ENCODE data around the gene HOXB5.

HOXB5 gene

GRCh38 chr17:48544349-48545021, 49.1 kb downstream of the HOXB5 start (continued):
- no peak for TF ChIP-seq PRDM10 (tag by site-specific recombination; IDR thresholded peaks at IDR 0.05)
- TF ChIP-seq ZNF626 (tag by site-specific recombination; IDR thresholded peaks at IDR 0.05), result no peak
- TF ChIP-seq ZNF391 (tag by site-specific recombination; IDR thresholded peaks at IDR 0.05; ENCODE audit: borderline replicate concordance, low read depth), result no peak
- no peak for TF ChIP-seq ZNF792 (tag by site-specific recombination; IDR thresholded peaks at IDR 0.05)
- no peak for TF ChIP-seq ZNF433 (tag by site-specific recombination; IDR thresholded peaks at IDR 0.05; ENCODE audit: low read depth)
- no peak; the same call in 1 of the 2 replicates for TF ChIP-seq SP2 (tag by site-specific recombination; IDR thresholded peaks at IDR 0.05)
- TF ChIP-seq ZNF660 (tag by site-specific recombination; IDR thresholded peaks at IDR 0.05), result 0 out of 2 replicates have a peak, but pooled peaks have one; percentile 17
- TF ChIP-seq SP3 (tag by site-specific recombination; IDR thresholded peaks at IDR 0.05), result peak; percentile 5; the same call in 1 of the 2 replicates
- TF ChIP-seq ZNF248 (tag by site-specific recombination; IDR thresholded peaks at IDR 0.05), result no peak
- TF ChIP-seq PRDM4 (tag by site-specific recombination; IDR thresholded peaks at IDR 0.05), result 0 out of 2 replicates have a peak, but pooled peaks have one; percentile 31
- no peak for TF ChIP-seq ZNF785 (tag by site-specific recombination; IDR thresholded peaks at IDR 0.05)
- no peak for TF ChIP-seq ZNF518A (tag by site-specific recombination; conservative IDR thresholded peaks at IDR 0.05; ENCODE audit: low read depth)
- no peak for TF ChIP-seq ZBTB21 (tag by site-specific recombination; IDR thresholded peaks at IDR 0.05)
- TF ChIP-seq ZNF223 (tag by site-specific recombination; IDR thresholded peaks at IDR 0.05), result no peak
- no peak for TF ChIP-seq SETDB1 (IDR thresholded peaks at IDR 0.05; ENCODE audit: insufficient read length, low read length)
- no peak for TF ChIP-seq SCRT1 (tag by site-specific recombination; IDR thresholded peaks at IDR 0.05; ENCODE audit: borderline replicate concordance)
- no peak for TF ChIP-seq ZNF677 (tag by site-specific recombination; IDR thresholded peaks at IDR 0.05)
- peak; percentile 13; the same call in 1 of the 2 replicates for TF ChIP-seq ZBTB10 (tag by site-specific recombination; IDR thresholded peaks at IDR 0.05)
- no peak; the same call in 1 of the 2 replicates for TF ChIP-seq FEZF1 (tag by site-specific recombination; IDR thresholded peaks at IDR 0.05)
- TF ChIP-seq ZFP41 (tag by site-specific recombination; IDR thresholded peaks at IDR 0.05; ENCODE audit: borderline replicate concordance), result no peak
- no peak for TF ChIP-seq ZNF623 (tag by site-specific recombination; IDR thresholded peaks at IDR 0.05)
- no peak for TF ChIP-seq ZNF19 (tag by site-specific recombination; IDR thresholded peaks at IDR 0.05; ENCODE audit: low read depth)
- TF ChIP-seq HOXC10 (CRISPR knock-in tag; IDR thresholded peaks at IDR 0.05), result no peak
- no peak for TF ChIP-seq ZFP69B (tag by site-specific recombination; IDR thresholded peaks at IDR 0.05)
- no peak for TF ChIP-seq ZNF121 (tag by site-specific recombination; IDR thresholded peaks at IDR 0.05)
